KMS-11 (cell line): ENCODE results near the gene ABCE1.

Source experiments
- H2AFZ ChIP-seq: fragments of 200-600 bp; sonication (generic); 2 replicates; pipeline ENCODE4 v1.6.1; 2016; ENCODE audit warnings: antibody characterized with exemption, mixed run types, low read depth
- H3K27ac ChIP-seq: fragments of 200-600 bp; sonication (generic); 2 replicates; pipeline ENCODE4 v1.6.1; 2016; ENCODE audit warnings: mild to moderate bottlenecking, mixed run types
- H3K27me3 ChIP-seq: fragments of 200-600 bp; sonication (generic); 2 replicates; pipeline ENCODE4 v1.6.1; 2017; ENCODE audit warnings: mild to moderate bottlenecking, low read depth, mixed run types, moderate library complexity; ENCODE audit not compliant: insufficient read depth
- H3K36me3 ChIP-seq: fragments of 200-600 bp; sonication (generic); 2 replicates; pipeline ENCODE4 v1.6.1; 2017; ENCODE audit warnings: mild to moderate bottlenecking, mixed run types; ENCODE audit not compliant: insufficient read depth
- H3K4me1 ChIP-seq: fragments of 200-600 bp; sonication (generic); 2 replicates; pipeline ENCODE4 v1.6.1; 2016; ENCODE audit warnings: mild to moderate bottlenecking, low read depth, mixed run types; ENCODE audit not compliant: poor library complexity, severe bottlenecking
- H3K4me2 ChIP-seq: fragments of 200-600 bp; sonication (generic); 2 replicates; pipeline ENCODE4 v1.7.0; 2016; ENCODE audit warnings: mild to moderate bottlenecking, mixed run types
- H3K4me3 ChIP-seq: fragments of 200-600 bp; sonication (generic); IDR thresholded peaks from 2 replicates; pipeline ENCODE4 v1.6.1; 2017; ENCODE audit warnings: low read depth, low read length, mixed read lengths; ENCODE audit not compliant: insufficient read depth
- H3K79me2 ChIP-seq: fragments of 200-600 bp; sonication (generic); 2 replicates; pipeline ENCODE4 v1.6.1; 2016; ENCODE audit warnings: low read depth, mixed run types; ENCODE audit not compliant: insufficient read depth
- H3K9ac ChIP-seq: fragments of 200-600 bp; sonication (generic); 2 replicates; pipeline ENCODE4 v1.6.1; 2016; ENCODE audit warnings: mild to moderate bottlenecking, mixed run types
- H4K20me1 ChIP-seq: fragments of 200-600 bp; sonication (generic); 2 replicates; pipeline ENCODE4 v1.6.1; 2016; ENCODE audit warnings: mild to moderate bottlenecking, mixed run types; ENCODE audit not compliant: insufficient read depth
- TF ChIP-seq, protein P1 (sequence below): fragments of 200-600 bp; sonication (generic); conservative IDR thresholded peaks from 2 replicates; pipeline ENCODE4 v1.6.1; 2017; ENCODE audit warnings: low read depth, mild to moderate bottlenecking, antibody characterized with exemption, low read length, moderate library complexity, mixed read lengths

Gene ABCE1

DNA sequence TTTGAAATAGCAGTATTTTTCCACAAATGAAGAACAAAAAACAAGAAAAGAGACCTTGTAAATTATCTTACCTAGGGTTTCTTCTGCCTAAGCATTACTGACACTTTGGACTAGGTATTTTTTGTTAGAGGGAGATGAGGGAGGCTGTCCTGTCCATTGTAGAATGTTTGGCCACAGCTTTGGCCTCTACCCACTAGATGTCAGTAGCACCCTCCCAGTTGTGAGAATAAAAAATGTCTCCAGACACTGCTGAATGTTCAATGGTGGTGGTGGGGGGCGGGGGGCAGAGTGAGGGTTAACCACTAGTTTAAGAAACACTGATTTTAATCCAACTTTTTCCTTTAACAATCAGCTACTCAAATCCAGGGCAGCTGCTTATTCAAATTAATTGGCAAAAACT lies 56.5 kb downstream of the ABCE1 start:
- Histone ChIP-seq H3K79me2 (no peaks in the 10 kb centered on the region), H3K27ac (no peak overlapping the region), H3K9ac (no peak overlapping the region), H3K36me3 (no peaks in the 10 kb centered on the region), H3K4me3 (no peak overlapping the region), H3K4me1 (peaks cover 14% of the 10 kb centered on the region), H3K27me3 (no peaks in the 10 kb centered on the region), H2AFZ (no peak overlapping the region), H3K4me2 (no peak overlapping the region), H4K20me1 (no peaks in the 10 kb centered on the region)
- TF ChIP-seq, protein P1, sequence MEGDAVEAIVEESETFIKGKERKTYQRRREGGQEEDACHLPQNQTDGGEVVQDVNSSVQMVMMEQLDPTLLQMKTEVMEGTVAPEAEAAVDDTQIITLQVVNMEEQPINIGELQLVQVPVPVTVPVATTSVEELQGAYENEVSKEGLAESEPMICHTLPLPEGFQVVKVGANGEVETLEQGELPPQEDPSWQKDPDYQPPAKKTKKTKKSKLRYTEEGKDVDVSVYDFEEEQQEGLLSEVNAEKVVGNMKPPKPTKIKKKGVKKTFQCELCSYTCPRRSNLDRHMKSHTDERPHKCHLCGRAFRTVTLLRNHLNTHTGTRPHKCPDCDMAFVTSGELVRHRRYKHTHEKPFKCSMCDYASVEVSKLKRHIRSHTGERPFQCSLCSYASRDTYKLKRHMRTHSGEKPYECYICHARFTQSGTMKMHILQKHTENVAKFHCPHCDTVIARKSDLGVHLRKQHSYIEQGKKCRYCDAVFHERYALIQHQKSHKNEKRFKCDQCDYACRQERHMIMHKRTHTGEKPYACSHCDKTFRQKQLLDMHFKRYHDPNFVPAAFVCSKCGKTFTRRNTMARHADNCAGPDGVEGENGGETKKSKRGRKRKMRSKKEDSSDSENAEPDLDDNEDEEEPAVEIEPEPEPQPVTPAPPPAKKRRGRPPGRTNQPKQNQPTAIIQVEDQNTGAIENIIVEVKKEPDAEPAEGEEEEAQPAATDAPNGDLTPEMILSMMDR: peak; percentile 72

DNA sequence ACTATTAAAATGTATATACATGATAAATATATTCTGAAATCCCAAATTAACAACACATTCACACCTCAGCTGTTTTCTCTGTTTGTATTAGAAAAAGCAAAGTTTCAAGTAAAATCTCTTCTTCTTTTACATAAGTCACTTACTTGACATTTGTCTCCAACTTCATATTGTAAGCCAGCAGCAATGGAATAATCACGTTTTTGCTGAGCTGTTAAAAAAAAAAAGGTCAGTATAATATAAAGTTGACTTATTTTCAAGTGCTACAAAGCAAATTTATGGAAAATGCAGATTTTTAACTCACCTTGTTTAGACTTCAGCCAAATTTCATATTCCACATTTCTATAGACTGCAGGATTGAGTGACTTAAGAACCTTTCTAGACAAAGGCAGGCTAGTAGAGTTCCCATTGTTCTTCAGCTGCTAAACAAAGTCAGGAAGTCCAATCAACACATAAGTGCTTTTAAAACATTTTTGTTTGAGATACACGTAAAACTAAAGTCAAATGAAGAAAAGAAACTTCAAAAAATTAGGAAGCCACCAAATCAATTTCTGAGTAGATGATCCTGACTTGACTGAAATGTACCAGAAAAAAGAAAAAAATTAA lies 57.3 kb downstream of the ABCE1 start:
- Histone ChIP-seq H3K27me3 (no peaks in the 10 kb centered on the region), H4K20me1 (no peaks in the 10 kb centered on the region), H3K36me3 (no peaks in the 10 kb centered on the region)

DNA sequence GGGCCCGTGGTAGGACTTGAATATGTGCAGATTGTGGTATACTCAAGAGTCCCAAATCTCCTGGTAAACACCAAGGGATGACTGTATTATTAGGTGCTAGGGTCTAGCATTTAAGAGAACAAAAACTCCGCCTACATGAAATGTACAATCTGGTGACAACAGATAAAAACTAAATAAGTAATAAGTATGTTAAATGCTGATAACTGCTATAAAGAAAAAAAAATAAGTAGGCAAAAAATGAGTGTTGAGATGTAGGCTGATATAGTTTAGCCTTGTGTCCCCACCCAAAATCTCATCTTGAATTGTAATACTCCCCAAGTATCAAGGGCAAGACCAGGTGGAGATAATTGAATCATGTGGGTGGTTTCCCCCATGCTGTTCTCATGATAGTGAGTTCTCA lies 58.9 kb downstream of the ABCE1 start:
- H3K9ac ChIP-seq: no peak overlapping the region
- no peaks in the 10 kb centered on the region for H3K36me3 ChIP-seq
- H3K79me2 ChIP-seq: no peaks in the 10 kb centered on the region
- no peaks in the 10 kb centered on the region for H3K27me3 ChIP-seq
- TF ChIP-seq, protein P1: no peak
- peaks cover 14% of the 10 kb centered on the region for H3K4me1 ChIP-seq
- no peak overlapping the region for H3K4me3 ChIP-seq
- no peak overlapping the region for H3K4me2 ChIP-seq
- no peaks in the 10 kb centered on the region for H4K20me1 ChIP-seq
- no peak overlapping the region for H2AFZ ChIP-seq
- no peak overlapping the region for H3K27ac ChIP-seq

More for the DNA sequence above, 57.3 kb downstream of the ABCE1 start:
- Histone ChIP-seq H2AFZ (no peak overlapping the region), H3K4me3 (no peak overlapping the region), H3K9ac (no peak overlapping the region), H3K4me1 (peaks cover 14% of the 10 kb centered on the region), H3K4me2 (no peak overlapping the region), H3K27ac (no peak overlapping the region), H3K79me2 (no peaks in the 10 kb centered on the region)
- TF ChIP-seq, protein P1: no peak

DNA sequence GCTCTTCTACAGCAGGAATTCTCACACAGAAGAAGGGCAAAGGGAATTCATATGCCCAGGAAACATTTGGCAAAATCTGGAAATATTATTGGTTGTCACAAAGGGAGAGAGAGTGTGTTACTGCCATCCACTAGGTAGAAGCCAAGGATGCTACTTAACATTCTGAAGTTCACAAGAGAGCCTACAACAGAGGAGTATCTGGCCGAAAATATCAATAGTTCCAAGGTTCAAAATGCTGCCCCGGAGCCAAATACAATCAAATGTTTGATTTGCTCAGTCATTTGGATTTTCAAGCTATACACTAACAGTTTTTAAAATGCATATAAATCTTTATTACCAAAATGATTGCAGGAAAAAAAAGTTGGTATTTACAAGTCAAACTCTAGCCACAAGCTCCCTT lies 63.4 kb downstream of the ABCE1 start:
- H3K79me2 ChIP-seq: no peaks in the 10 kb centered on the region; the same call in 1 of the 2 replicates
- no peak overlapping the region for H3K9ac ChIP-seq
- no peak overlapping the region for H3K4me2 ChIP-seq
- H3K4me3 ChIP-seq: no peak overlapping the region
- H3K4me1 ChIP-seq: no peaks in the 10 kb centered on the region
- H3K36me3 ChIP-seq: no peaks in the 10 kb centered on the region
- TF ChIP-seq, protein P1: no peak
- H3K27ac ChIP-seq: no peak overlapping the region
- H2AFZ ChIP-seq: no peak overlapping the region
- no peaks in the 10 kb centered on the region; the same call in 1 of the 2 replicates for H4K20me1 ChIP-seq
- H3K27me3 ChIP-seq: no peaks in the 10 kb centered on the region
